Esophagus squamous epithelium (tissue), 5 donors: ENCODE measurements around the gene CSPG4. TPM values are rescaled to one million over a fixed set of nuclear protein-coding genes. Genes with fewer than 3 reads are reported as not detected.
"Not testable (repeated sequence)": the region's sequence is repeated elsewhere in the genome, so short reads cannot be mapped to it uniquely, and the experiment has no call there.

Experiments
- DNase-seq: peaks from one replicate; lab custom pipeline; 2025; lab: John Stamatoyannopoulos, UW
- H3K27ac ChIP-seq, 4 donors: fragments of 200-600 bp; sonication (generic); one replicate each; pipeline ENCODE4 v1.5.1; 2016 to 2019; ENCODE audit warnings: mild to moderate bottlenecking in 1 of 4
- H3K27me3 ChIP-seq, 4 donors: fragments of 200-600 bp; sonication (generic); 1 replicate in 3 of 4; 2 replicates in 1 of 4; pipeline versions ENCODE4 v1.5.1 to v1.6.0; 2017 to 2021; ENCODE audit warnings: antibody characterized with exemption in 1 of 4
- H3K36me3 ChIP-seq, 3 donors: fragments of 200-600 bp; sonication (generic); one replicate each; pipeline ENCODE4 v1.5.1; 2016 to 2019
- H3K4me1 ChIP-seq, 3 donors: fragments of 200-600 bp; sonication (generic); one replicate each; pipeline ENCODE4 v1.5.1; 2017 to 2019
- H3K4me3 ChIP-seq, 4 donors: fragments of 200-600 bp; sonication (generic); 1 replicate in 3 of 4; 2 replicates in 1 of 4; pipeline ENCODE4 v1.5.1; 2016 to 2019; ENCODE audit warnings: mild to moderate bottlenecking in 2 of 4, moderate library complexity in 1 of 4
- H3K9me3 ChIP-seq, 3 donors: fragments of 200-600 bp; sonication (generic); one replicate each; pipeline ENCODE4 v1.5.1; 2016 to 2019
- CTCF ChIP-seq, 6 experiments: fragments of 450-650 bp in 4 of 6; fragments of 200-600 bp in 2 of 6; sonication (generic) in 2 of 6; IDR thresholded peaks; one replicate each; pipeline ENCODE4 v1.5.1; 2016 to 2019; ENCODE audit warnings: antibody characterized with exemption in 6 of 6, mild to moderate bottlenecking in 4 of 6, moderate library complexity in 4 of 6
- POLR2A ChIP-seq, 4 donors: fragments of 450-650 bp; IDR thresholded peaks; one replicate each; pipeline ENCODE4 v1.6.1; 2017; ENCODE audit warnings: antibody characterized with exemption in 4 of 4, mild to moderate bottlenecking in 4 of 4, moderate library complexity in 3 of 4
- WGBS, 2 donors: methylation state at CpG; one replicate each; pipeline ENCODE4 v1.1.5; 2018; 5-methylcytosine and 5-hydroxymethylcytosine counted together
- intact Hi-C: fragments of 100-400 bp; cut with DNase I; formaldehyde crosslinking; loops from one replicate; pipeline ENCODE4 v1.15.0; 2022
- total RNA-seq, 4 donors: library from RNA; depleted of rRNA; stranded (reverse); fragments of >200 nt; gene quantifications; one replicate each; pipeline ENCODE4 v1.1.0, GENCODE V29; 2016
- donor health status: DM: yes; HTN: yes; CAD: no.

The CSPG4 gene
- total RNA-seq, 4 donors from 2014 or later: 2.9 to 13.4 (median 4.2) TPM

GRCh38 chr15:75759416-75760130, 46.9 kb upstream of the CSPG4 start:
- Histone ChIP-seq H3K4me1 (peaks cover 8 to 15% (median 8%) of the 10 kb centered on the region in 3 donors), H3K9me3 (no peaks in the 10 kb centered on the region), H3K27me3 (no peaks in the 10 kb centered on the region), H3K36me3 (no peaks in the 10 kb centered on the region), H3K4me3 (no peak overlapping the region), H3K27ac (no peak overlapping the region)
- TF ChIP-seq CTCF (IDR thresholded peaks at IDR 0.05): no peak
- no peak for TF ChIP-seq POLR2A (IDR thresholded peaks at IDR 0.05)
- intact Hi-C loops: no loop called here
- 87 to 92% methylated on average over 2 of the region's 2 CpGs for WGBS, 2 donors
- no peak for DNase-seq

GRCh38 chr15:75758071-75758872, 45.6 kb upstream of the CSPG4 start:
- no peaks in the 10 kb centered on the region for H3K9me3 ChIP-seq
- intact Hi-C loops: no loop called here
- H3K4me1 ChIP-seq: peaks cover 8 to 15% (median 8%) of the 10 kb centered on the region in 3 donors
- peak overlapping the region; percentile 38 to 77 (median 51) for H3K4me3 ChIP-seq
- TF ChIP-seq POLR2A (IDR thresholded peaks at IDR 0.05): peak in 1 of 4 donors; percentile 14
- TF ChIP-seq CTCF (IDR thresholded peaks at IDR 0.05): peak in 2 of 6 experiments; percentile 15 to 27
- WGBS, 2 donors: 0 to 3% methylated on average over 9 to 11 of the region's 35 CpGs
- no peaks in the 10 kb centered on the region for H3K27me3 ChIP-seq
- no peak for DNase-seq
- H3K36me3 ChIP-seq: no peaks in the 10 kb centered on the region
- peak overlapping the region; percentile 71 to 87 (median 80) for H3K27ac ChIP-seq

GRCh38 chr15:75754871-75755270, 42.2 kb upstream of the CSPG4 start:
- intact Hi-C loops, H3K4me3 ChIP-seq, DNase-seq, H3K27me3 ChIP-seq, H3K36me3 ChIP-seq, H3K9me3 ChIP-seq, H3K27ac ChIP-seq: not testable (repeated sequence)
- H3K4me1 ChIP-seq: peaks cover 8 to 15% (median 8%) of the 10 kb centered on the region in 3 donors
- WGBS, 2 donors: 76% methylated on average over 5 of the region's 5 CpGs

GRCh38 chr15:75753145-75753544, 40.5 kb upstream of the CSPG4 start:
- 80% methylated on average over 3 to 7 of the region's 8 CpGs for WGBS, 2 donors
- no peak for DNase-seq
- intact Hi-C loops: no loop called here
- H3K4me3 ChIP-seq: no peak overlapping the region
- H3K27ac ChIP-seq: no peak overlapping the region
- H3K36me3 ChIP-seq: no peaks in the 10 kb centered on the region
- H3K9me3 ChIP-seq: no peaks in the 10 kb centered on the region
- TF ChIP-seq POLR2A (IDR thresholded peaks at IDR 0.05) (no peak), CTCF (IDR thresholded peaks at IDR 0.05) (no peak)
- peaks cover 0 to 3% (median 0%) of the 10 kb centered on the region in 3 donors for H3K4me1 ChIP-seq
- H3K27me3 ChIP-seq: no peaks in the 10 kb centered on the region

- intact Hi-C loops: no loop called here
- DNase-seq: no peak
These were observed 39.2 kb upstream of the CSPG4 start for GRCh38 chr15:75751891-75752290.

More at GRCh38 chr15:75751891-75752290, 39.2 kb upstream of the CSPG4 start:
- H3K4me3 ChIP-seq: no peak overlapping the region
- TF ChIP-seq POLR2A (IDR thresholded peaks at IDR 0.05): no peak
- no peak for TF ChIP-seq CTCF (IDR thresholded peaks at IDR 0.05)
- 57% methylated on average over 1 of the region's 4 CpGs; no CpG with 5 or more reads in 1 of the 2 donors for WGBS, 2 donors
- no peaks in the 10 kb centered on the region for H3K9me3 ChIP-seq
- H3K36me3 ChIP-seq: no peaks in the 10 kb centered on the region
- no peaks in the 10 kb centered on the region for H3K27me3 ChIP-seq
- no peaks in the 10 kb centered on the region for H3K4me1 ChIP-seq
- H3K27ac ChIP-seq: no peak overlapping the region
